GM18508 (cell line): ENCODE measurements around the gene CYP2U1.
A peak's percentile ranks its signal among the peaks of the same experiment; 100 is the strongest.
"Not testable (repeated sequence)": the region's sequence is repeated elsewhere in the genome, so short reads cannot be mapped to it uniquely, and the experiment has no call there.

Experiments
- ATAC-seq: cut with Tn5 transposase; IDR thresholded peaks from one replicate; pipeline ENCODE4 v1.9.1; 2021; ENCODE audit warnings: moderate number of reproducible peaks; ENCODE audit not compliant: insufficient read depth, unreplicated experiment

CYP2U1 gene

GRCh38 chr4:107930821-107931774 lies at the start of gene CYP2U1:
Gene CYP2U1, plus strand, starts transcription at chr4:107931549. Its CDS starts 95 bp downstream, at chr4:107931644.
- ATAC-seq, result peak; percentile 79

- ATAC-seq, result no peak
These were observed 45.5 kb upstream of the CYP2U1 start for GRCh38 chr4:107885865-107886264.

- no peak for ATAC-seq
These were observed 43.1 kb upstream of the CYP2U1 start for GRCh38 chr4:107888237-107888636.

- no peak for ATAC-seq
These were observed 40.6 kb upstream of the CYP2U1 start for GRCh38 chr4:107890779-107891178.

- ATAC-seq, result no peak
These were observed 40.0 kb upstream of the CYP2U1 start for GRCh38 chr4:107891299-107891698.

- ATAC-seq, result no peak
These were observed 37.9 kb upstream of the CYP2U1 start for GRCh38 chr4:107893171-107894137.

GRCh38 chr4:107894138-107894603 lies 37.2 kb upstream of the CYP2U1 start:
- no peak for ATAC-seq

GRCh38 chr4:107896158-107896645 lies 35.1 kb upstream of the CYP2U1 start:
- no peak for ATAC-seq

- ATAC-seq, result no peak
These were observed 34.7 kb upstream of the CYP2U1 start for GRCh38 chr4:107896646-107897045.

- ATAC-seq, result no peak
These were observed 33.5 kb upstream of the CYP2U1 start for GRCh38 chr4:107897823-107898222.

GRCh38 chr4:107900067-107900466 lies 31.3 kb upstream of the CYP2U1 start:
- no peak for ATAC-seq

- no peak for ATAC-seq
These were observed 30.8 kb upstream of the CYP2U1 start for GRCh38 chr4:107900508-107900907.

- ATAC-seq, result no peak
These were observed 30.0 kb upstream of the CYP2U1 start for GRCh38 chr4:107901213-107901934.

- peak; percentile 97 for ATAC-seq
These were observed 28.6 kb upstream of the CYP2U1 start for GRCh38 chr4:107902715-107903114.

- not testable (repeated sequence) for ATAC-seq
These were observed 26.3 kb upstream of the CYP2U1 start for GRCh38 chr4:107905082-107905481.

- no peak for ATAC-seq
These were observed 24.8 kb upstream of the CYP2U1 start for GRCh38 chr4:107906458-107907100.

GRCh38 chr4:107908377-107908776 lies 23.0 kb upstream of the CYP2U1 start:
- no peak for ATAC-seq

- peak; percentile 85 for ATAC-seq
These were observed 18.0 kb upstream of the CYP2U1 start for GRCh38 chr4:107913283-107913899.

- no peak for ATAC-seq
These were observed 16.1 kb upstream of the CYP2U1 start for GRCh38 chr4:107915220-107915619.
